Anterior cingulate cortex (tissue), 58 donors: ENCODE results near the gene KEAP1.
A peak's percentile ranks its signal among the peaks of the same experiment; 100 is the strongest.

Experiments
- DNase-seq, 58 donors: peaks; one replicate each; lab custom pipeline; 2025; lab: John Stamatoyannopoulos, UW

The KEAP1 gene

GRCh38 chr19:10525636-10526035, 22.5 kb upstream of the KEAP1 start:
- no peak for DNase-seq

- no peak for DNase-seq
These were observed 20.0 kb upstream of the KEAP1 start for GRCh38 chr19:10523135-10523636.

- no peak for DNase-seq
These were observed 18.5 kb upstream of the KEAP1 start for GRCh38 chr19:10521461-10522171.

- DNase-seq: no peak
These were observed 17.6 kb upstream of the KEAP1 start for GRCh38 chr19:10520652-10521318.

GRCh38 chr19:10519421-10519820, 16.3 kb upstream of the KEAP1 start:
- DNase-seq: no peak

GRCh38 chr19:10518444-10519361, 15.5 kb upstream of the KEAP1 start:
- peak in 11 of 58 donors; percentile 9 to 61 (median 35) for DNase-seq

- peak in 33 of 58 donors; percentile 13 to 89 (median 64) for DNase-seq
These were observed 14.7 kb upstream of the KEAP1 start for GRCh38 chr19:10517760-10518443.

- peak in 55 of 58 donors; percentile 16 to 95 (median 78) for DNase-seq
These were observed 14.2 kb upstream of the KEAP1 start, which contains the start of gene S1PR5 for GRCh38 chr19:10517361-10517759. S1PR5 (minus strand) TSS chr19:10517447; CDS start chr19:10515011, 2,436 bp downstream.

GRCh38 chr19:10516671-10517286, 13.6 kb upstream of the KEAP1 start:
- DNase-seq: peak in 3 of 58 donors; percentile 32 to 45 (median 45)

- DNase-seq: peak in 1 of 58 donors; percentile 43
These were observed 12.9 kb upstream of the KEAP1 start for GRCh38 chr19:10516064-10516385.

- DNase-seq: peak in 3 of 58 donors; percentile 13 to 22 (median 21)
These were observed 11.3 kb upstream of the KEAP1 start for GRCh38 chr19:10514211-10515145.

- no peak for DNase-seq
These were observed 10.1 kb upstream of the KEAP1 start for GRCh38 chr19:10513223-10513622.

GRCh38 chr19:10510301-10510802, 7.2 kb upstream of the KEAP1 start:
- DNase-seq: no peak

GRCh38 chr19:10508707-10509106, 5.6 kb upstream of the KEAP1 start:
- DNase-seq: no peak

- no peak for DNase-seq
These were observed 4.9 kb upstream of the KEAP1 start for GRCh38 chr19:10508036-10508435.

- DNase-seq: peak in 38 of 58 donors; percentile 3 to 70 (median 31)
These were observed 2.5 kb upstream of the KEAP1 start for GRCh38 chr19:10505583-10506229.

GRCh38 chr19:10502524-10503001, 593 bp downstream of the KEAP1 start:
- DNase-seq: peak; percentile 41 to 94 (median 84)
